SK-N-SH treated with all-trans-retinoic acid at 6 μM for 48 hours (cell line): Measurements from ENCODE around the gene CSNK2A1.

Source experiments
- ARNTL ChIP-seq: fragments of 450-650 bp; formaldehyde crosslinking; IDR thresholded peaks from 2 replicates; pipeline ENCODE4 v1.5.0; 2020; ENCODE audit warnings: low read depth, mild to moderate bottlenecking, moderate library complexity, borderline replicate concordance
- ESRRG ChIP-seq: fragments of 250-450 bp; sonication (Bioruptor Pico); IDR thresholded peaks from 2 replicates; pipeline ENCODE4 v1.6.1; 2021; ENCODE audit warnings: mild to moderate bottlenecking
- GLIS3 ChIP-seq: fragments of 250-450 bp; sonication (Bioruptor Pico); IDR thresholded peaks from 2 replicates; pipeline ENCODE4 v1.5.0; 2020; ENCODE audit warnings: mild to moderate bottlenecking, moderate library complexity
- SNAI2 ChIP-seq: fragments of 250-450 bp; sonication (Bioruptor Pico); IDR thresholded peaks from 2 replicates; pipeline ENCODE4 v1.5.0; 2020; ENCODE audit warnings: mild to moderate bottlenecking, moderate library complexity
- TCF4 ChIP-seq: fragments of 250-450 bp; sonication (Bioruptor Pico); IDR thresholded peaks from 2 replicates; pipeline ENCODE4 v1.8.0; 2021; ENCODE audit warnings: mild to moderate bottlenecking, moderate library complexity, borderline replicate concordance
- ZFP3 ChIP-seq: fragments of 250-450 bp; sonication (Bioruptor Pico); IDR thresholded peaks from 2 replicates; pipeline ENCODE4 v1.5.0; 2020; ENCODE audit warnings: mild to moderate bottlenecking, moderate library complexity
- TF ChIP-seq, protein P1 (sequence below): fragments of 250-450 bp; sonication (Bioruptor Pico); IDR thresholded peaks from 2 replicates; pipeline ENCODE4 v1.5.1; 2020; ENCODE audit warnings: low read depth, mild to moderate bottlenecking, moderate library complexity
- TF ChIP-seq, protein P2 (sequence below): fragments of 250-450 bp; sonication (Bioruptor Pico); IDR thresholded peaks from 2 replicates; pipeline ENCODE4 v1.8.0; 2021; ENCODE audit warnings: low read depth, mild to moderate bottlenecking, moderate library complexity, borderline replicate concordance

DNA sequence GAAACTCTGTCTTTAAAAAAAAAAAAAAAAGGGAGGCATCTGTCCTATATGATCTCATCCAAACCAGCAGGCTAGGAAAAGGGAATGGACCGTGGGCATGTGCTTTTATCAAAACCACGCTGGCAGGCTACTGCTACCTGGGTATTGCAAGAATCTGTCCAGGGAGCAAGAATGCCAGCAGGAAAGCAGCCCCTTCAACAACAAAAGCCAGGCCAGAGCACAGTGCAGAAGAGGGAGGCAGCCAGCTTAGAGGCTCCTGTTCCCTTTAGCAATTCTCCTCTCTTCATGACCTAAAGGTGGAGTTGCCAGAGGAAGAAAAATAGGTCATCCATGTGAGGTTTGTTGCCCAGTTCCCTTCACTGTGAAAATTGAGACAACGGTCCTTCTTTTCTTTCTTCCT lies 99.5 kb downstream of the CSNK2A1 start:
- TF ChIP-seq ESRRG (no peak), TCF4 (CRISPR knock-in tag) (no peak), SNAI2 (CRISPR knock-in tag) (no peak), ZFP3 (CRISPR knock-in tag) (no peak), ARNTL (no peak), GLIS3 (CRISPR knock-in tag) (no peak)
- TF ChIP-seq, protein P1, sequence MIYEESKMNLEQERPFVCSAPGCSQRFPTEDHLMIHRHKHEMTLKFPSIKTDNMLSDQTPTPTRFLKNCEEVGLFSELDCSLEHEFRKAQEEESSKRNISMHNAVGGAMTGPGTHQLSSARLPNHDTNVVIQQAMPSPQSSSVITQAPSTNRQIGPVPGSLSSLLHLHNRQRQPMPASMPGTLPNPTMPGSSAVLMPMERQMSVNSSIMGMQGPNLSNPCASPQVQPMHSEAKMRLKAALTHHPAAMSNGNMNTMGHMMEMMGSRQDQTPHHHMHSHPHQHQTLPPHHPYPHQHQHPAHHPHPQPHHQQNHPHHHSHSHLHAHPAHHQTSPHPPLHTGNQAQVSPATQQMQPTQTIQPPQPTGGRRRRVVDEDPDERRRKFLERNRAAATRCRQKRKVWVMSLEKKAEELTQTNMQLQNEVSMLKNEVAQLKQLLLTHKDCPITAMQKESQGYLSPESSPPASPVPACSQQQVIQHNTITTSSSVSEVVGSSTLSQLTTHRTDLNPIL (CRISPR knock-in tag): no peak
- TF ChIP-seq, protein P2, sequence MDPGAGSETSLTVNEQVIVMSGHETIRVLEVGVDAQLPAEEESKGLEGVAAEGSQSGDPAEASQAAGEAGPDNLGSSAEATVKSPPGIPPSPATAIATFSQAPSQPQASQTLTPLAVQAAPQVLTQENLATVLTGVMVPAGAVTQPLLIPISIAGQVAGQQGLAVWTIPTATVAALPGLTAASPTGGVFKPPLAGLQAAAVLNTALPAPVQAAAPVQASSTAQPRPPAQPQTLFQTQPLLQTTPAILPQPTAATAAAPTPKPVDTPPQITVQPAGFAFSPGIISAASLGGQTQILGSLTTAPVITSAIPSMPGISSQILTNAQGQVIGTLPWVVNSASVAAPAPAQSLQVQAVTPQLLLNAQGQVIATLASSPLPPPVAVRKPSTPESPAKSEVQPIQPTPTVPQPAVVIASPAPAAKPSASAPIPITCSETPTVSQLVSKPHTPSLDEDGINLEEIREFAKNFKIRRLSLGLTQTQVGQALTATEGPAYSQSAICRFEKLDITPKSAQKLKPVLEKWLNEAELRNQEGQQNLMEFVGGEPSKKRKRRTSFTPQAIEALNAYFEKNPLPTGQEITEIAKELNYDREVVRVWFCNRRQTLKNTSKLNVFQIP (CRISPR knock-in tag): no peak
